H1 (cell line): ENCODE results near the gene CEP89. TPM values are rescaled to one million over a fixed set of nuclear protein-coding genes. Genes with fewer than 3 reads are reported as not detected.

ENCODE experiments used
- ASH2L ChIP-seq: fragments of 200-600, 300-600 bp; sonication (generic); IDR thresholded peaks from one replicate; pipeline ENCODE4 v1.7.1; 2017; ENCODE audit warnings: low read length
- CBX5 ChIP-seq: fragments of 300-800, 300-1000 bp; sonication (generic); IDR thresholded peaks from 2 replicates; pipeline ENCODE4 v1.7.1; 2016; ENCODE audit warnings: antibody characterized with exemption, low read length, low read depth
- EGR1 ChIP-seq: IDR thresholded peaks from 2 replicates; pipeline ENCODE4 v1.6.1; 2011; ENCODE audit warnings: low read depth, low read length, borderline replicate concordance
- EP300 ChIP-seq, 2 experiments: IDR thresholded peaks; 1 replicate in 1 of 2; 2 replicates in 1 of 2; pipeline ENCODE4 v1.6.1; 2011 to 2012; ENCODE audit warnings: low read depth in 2 of 2, low read length in 2 of 2, mild to moderate bottlenecking in 2 of 2, borderline replicate concordance in 1 of 2, inconsistent platforms in 1 of 2, moderate library complexity in 1 of 2
- JUN ChIP-seq: IDR thresholded peaks from 2 replicates; pipeline ENCODE4 v1.6.1; 2011; ENCODE audit warnings: low read depth, mild to moderate bottlenecking, improper control_type of control experiment, low read length
- JUND ChIP-seq: IDR thresholded peaks from 2 replicates; pipeline ENCODE4 v1.6.1; 2011; ENCODE audit warnings: mild to moderate bottlenecking, improper control_type of control experiment, low read length
- KDM4A ChIP-seq: IDR thresholded peaks from one replicate; pipeline ENCODE4 v1.7.1; 2012; ENCODE audit warnings: low read depth, mild to moderate bottlenecking, moderate library complexity, low read length, inconsistent platforms; ENCODE audit not compliant: severe bottlenecking
- NANOG ChIP-seq: IDR thresholded peaks from 2 replicates; pipeline ENCODE4 v1.6.1; 2011; ENCODE audit warnings: low read length, low read depth, mild to moderate bottlenecking, inconsistent platforms; ENCODE audit not compliant: insufficient read depth, poor library complexity, severe bottlenecking
- PHF8 ChIP-seq: fragments of 200-600 bp; sonication (generic); conservative IDR thresholded peaks from 2 replicates; pipeline ENCODE4 v1.7.1; 2012; ENCODE audit warnings: low read depth, mild to moderate bottlenecking, inconsistent platforms, low read length, moderate library complexity
- POLR2A ChIP-seq, 2 experiments: IDR thresholded peaks; 1 replicate in 1 of 2; 2 replicates in 1 of 2; pipeline ENCODE4 v1.6.1; 2011; ENCODE audit warnings: low read depth in 2 of 2, low read length in 2 of 2, mild to moderate bottlenecking in 2 of 2; ENCODE audit errors: control extremely low read depth in 1 of 2
- RBBP5 ChIP-seq: IDR thresholded peaks from 2 replicates; pipeline ENCODE4 v1.7.1; 2012; ENCODE audit warnings: low read depth, mild to moderate bottlenecking, inconsistent platforms, low read length, moderate library complexity, borderline replicate concordance
- SIX5 ChIP-seq: IDR thresholded peaks from 2 replicates; pipeline ENCODE4 v1.6.1; 2011; ENCODE audit warnings: mild to moderate bottlenecking, low read depth, low read length
- SP2 ChIP-seq: IDR thresholded peaks from 2 replicates; pipeline ENCODE4 v1.6.1; 2012; ENCODE audit warnings: mild to moderate bottlenecking, low read length, inconsistent platforms
- SUZ12 ChIP-seq: fragments of 200-600 bp; sonication (generic); IDR thresholded peaks from 2 replicates; pipeline ENCODE4 v1.6.1; 2012; ENCODE audit warnings: mild to moderate bottlenecking, inconsistent platforms, low read length, moderate library complexity, mixed read lengths
- TAF1 ChIP-seq: IDR thresholded peaks from 2 replicates; pipeline ENCODE4 v1.6.1; 2011; ENCODE audit warnings: mild to moderate bottlenecking, low read depth, low read length
- TCF12 ChIP-seq: IDR thresholded peaks from 2 replicates; pipeline ENCODE4 v1.6.1; 2011; ENCODE audit warnings: low read depth, mild to moderate bottlenecking, low read length
- polyA plus RNA-seq, 7 experiments: library from polyadenylated mRNA; depleted of rRNA in 3 of 7; stranded (reverse) in 5 of 7; unstranded in 2 of 7; fragments of >200 nt in 5 of 7; fragments of 200-250 nt in 2 of 7; gene quantifications; 1 replicate in 5 of 7; 2 replicates in 1 of 7; 4 replicates in 1 of 7; pipeline versions ENCODE4 v1.2.1 to v1.2.3, GENCODE V29; 2011 to 2013; ENCODE audit warnings: missing spikeins in 2 of 7, mixed read lengths in 2 of 7
- total RNA-seq: library from RNA; stranded (reverse); fragmentation: NEBNext Ultra II Directional; extraction: Animal tissue kit (Norgen Biotek cat#: 25700); gene quantifications from 2 replicates; pipeline ENCODE4 v1.2.1, GENCODE V29; 2021

The CEP89 gene
- total and polyA plus RNA-seq, 2 of the 8 experiments (the other 6 are each of a cell fraction or from before 2014, with no cell fraction given) = 23.0 to 23.6 TPM

GRCh38 chr19:32971715-32972540, at the start of gene CEP89, which contains the start of gene FAAP24 (continued):
- no peak for TF ChIP-seq RBBP5
- no peak for TF ChIP-seq CBX5
- TF ChIP-seq KDM4A = peak; percentile 46
- no peak for TF ChIP-seq JUN
- TF ChIP-seq TAF1 = peak; percentile 71
- peak in 1 of 2 experiments; percentile 62; a peak in 2 of 3 replicates for TF ChIP-seq POLR2A (IDR thresholded peaks at IDR 0.05; ENCODE audit: control extremely low read depth in 1 of 2, low read depth in 2 of 2, low read length in 2 of 2)
- TF ChIP-seq EP300 (IDR thresholded peaks at IDR 0.05; ENCODE audit: borderline replicate concordance in 1 of 2, low read depth in 2 of 2, low read length in 2 of 2) = no peak
- TF ChIP-seq SUZ12 = no peak
- peak; percentile 29 for TF ChIP-seq NANOG
- TF ChIP-seq ASH2L = peak; percentile 48
- peak; percentile 54 for TF ChIP-seq PHF8
- TF ChIP-seq SIX5 = 0 out of 2 replicates have a peak, but pooled peaks have one; percentile 1
- no peak for TF ChIP-seq TCF12
- 0 out of 2 replicates have a peak, but pooled peaks have one; percentile 15 for TF ChIP-seq JUND
- TF ChIP-seq EGR1 = no peak
- TF ChIP-seq SP2 = peak; percentile 75
